ENCODE results near the gene STK11.

- TF ChIP-seq EZH2 (IDR thresholded peaks at IDR 0.05; ENCODE audit: insufficient read depth, poor library complexity, severe bottlenecking) (no peak), EZH2phosphoT487 (IDR thresholded peaks at IDR 0.05; ENCODE audit: insufficient read depth, low read depth) (no peak)
These were observed 46.6 kb upstream of the STK11 start for GRCh38 chr19:1158885-1159448.

Measured in GM23248 (cell line).